ENCODE data around the gene SCIN.
A peak's percentile ranks its signal among the peaks of the same experiment; 100 is the strongest.
"Not testable (repeated sequence)": the region's sequence is repeated elsewhere in the genome, so short reads cannot be mapped to it uniquely, and the experiment has no call there.

The SCIN gene

DNA sequence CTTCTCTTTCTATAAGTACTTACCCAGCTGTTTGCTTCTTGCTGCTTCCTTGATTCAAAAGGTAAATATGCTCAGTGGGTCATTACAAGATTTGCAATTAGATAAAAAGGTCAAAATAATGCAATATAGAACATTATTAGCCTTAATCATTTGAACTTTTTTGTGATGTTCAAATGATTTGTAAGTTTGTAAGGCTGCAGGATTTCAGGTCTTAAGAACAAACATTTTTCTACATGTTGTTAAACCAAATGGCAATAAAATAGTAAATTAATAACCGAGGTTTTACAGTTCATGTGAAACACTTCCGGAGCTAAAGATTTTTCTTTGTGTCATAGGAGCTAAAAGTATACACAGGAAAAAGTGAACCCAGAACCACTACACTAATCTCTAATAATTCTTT, 16.2 kb upstream of the SCIN start:
- Mint-ChIP-seq H3K4me3 (no peak overlapping the region), H3K9me3 (peaks cover 16% of the 10 kb centered on the region), H3K27ac (no peak overlapping the region), H3K27me3 (no peaks in the 10 kb centered on the region), H3K4me1 (ENCODE audit: low read depth) (no peaks in the 10 kb centered on the region), H3K36me3 (ENCODE audit: low read depth) (no peaks in the 10 kb centered on the region)
- intact Hi-C loops (cut with micrococcal nuclease), result no loop called here

DNA sequence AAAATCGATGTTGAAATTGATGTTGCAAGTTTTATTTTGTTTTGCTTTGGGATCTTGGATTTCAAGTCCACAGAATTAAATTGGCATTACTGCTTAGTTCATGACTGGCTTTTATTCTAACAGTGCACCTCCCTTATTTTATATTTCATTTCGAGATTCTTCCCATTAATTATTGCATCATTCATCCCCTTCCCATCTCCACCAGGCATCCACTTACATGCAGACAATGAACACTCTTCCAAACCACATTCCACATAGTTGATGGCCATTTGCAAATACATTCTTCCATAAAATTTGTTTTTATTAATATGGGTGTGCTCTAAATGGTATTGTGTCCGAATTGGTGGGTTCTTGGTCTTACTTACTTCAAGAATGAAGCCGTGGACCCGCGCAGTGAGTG, 15.6 kb upstream of the SCIN start:
- intact Hi-C loops (cut with micrococcal nuclease), result no loop called here
- H3K36me3 Mint-ChIP-seq (ENCODE audit: low read depth), result no peaks in the 10 kb centered on the region
- no peaks in the 10 kb centered on the region for H3K4me1 Mint-ChIP-seq (ENCODE audit: low read depth)
- no peaks in the 10 kb centered on the region for H3K27me3 Mint-ChIP-seq
- no peak overlapping the region for H3K4me3 Mint-ChIP-seq
- H3K9me3 Mint-ChIP-seq, result peaks cover 16% of the 10 kb centered on the region
- no peak overlapping the region for H3K27ac Mint-ChIP-seq

DNA sequence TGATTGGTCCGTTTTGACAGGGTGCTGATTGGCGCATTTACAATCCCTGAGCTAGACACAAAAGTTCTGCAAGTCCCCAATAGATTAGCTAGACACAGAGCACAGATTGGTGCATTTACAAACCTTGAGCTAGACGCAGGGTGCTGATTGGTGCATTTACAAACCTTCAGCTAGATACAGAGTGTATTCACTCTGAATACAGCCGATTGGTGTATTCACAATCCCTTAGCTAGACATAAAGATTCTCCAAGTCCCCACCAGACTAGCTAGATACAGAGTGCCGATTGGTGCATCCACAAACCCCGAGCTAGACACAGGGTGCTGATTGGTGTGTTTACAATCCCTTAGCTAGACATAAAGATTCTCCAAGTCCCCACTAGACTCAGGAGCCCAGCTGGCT, 14.8 kb upstream of the SCIN start:
- H3K27me3 Mint-ChIP-seq; H3K4me1 Mint-ChIP-seq (ENCODE audit: low read depth); H3K36me3 Mint-ChIP-seq (ENCODE audit: low read depth); H3K4me3 Mint-ChIP-seq; H3K27ac Mint-ChIP-seq; intact Hi-C loops (cut with micrococcal nuclease): not testable (repeated sequence)
- H3K9me3 Mint-ChIP-seq, result peaks cover 16% of the 10 kb centered on the region

DNA sequence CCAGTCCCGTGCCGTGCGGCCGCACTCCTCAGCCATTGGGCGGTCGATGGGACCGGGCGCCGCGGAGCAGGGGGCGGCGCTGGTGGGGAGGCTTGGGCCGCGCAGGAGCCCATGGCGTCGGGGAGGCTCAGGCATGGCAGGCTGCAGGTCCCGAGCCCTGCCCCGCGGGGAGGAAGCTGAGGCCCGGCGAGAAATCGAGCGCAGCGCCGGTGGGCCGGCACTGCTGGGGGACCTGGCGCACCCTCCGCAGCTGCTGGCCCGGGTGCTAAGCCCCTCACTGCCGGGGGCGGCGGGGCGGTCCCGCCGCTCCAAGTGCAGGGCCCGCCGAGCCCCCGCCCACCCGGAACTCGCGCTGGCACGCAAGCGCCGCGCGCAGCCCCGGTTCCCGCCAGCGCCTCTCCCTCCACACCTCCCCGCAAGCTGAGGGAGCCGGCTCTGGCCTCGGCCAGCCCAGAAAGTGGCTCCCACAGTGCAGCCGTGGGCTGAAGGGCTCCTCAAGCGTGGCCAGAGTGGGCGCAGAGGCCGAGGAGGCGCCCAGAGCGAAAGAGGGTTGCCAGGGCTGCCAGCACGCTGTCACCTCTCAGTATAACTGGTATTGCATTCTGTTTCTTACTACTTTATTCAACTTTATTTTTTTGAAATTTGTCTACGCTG, 14.3 kb upstream of the SCIN start:
- peaks cover 16% of the 10 kb centered on the region for H3K9me3 Mint-ChIP-seq
- H3K36me3 Mint-ChIP-seq (ENCODE audit: low read depth); H3K27ac Mint-ChIP-seq; H3K4me3 Mint-ChIP-seq; intact Hi-C loops (cut with micrococcal nuclease); H3K27me3 Mint-ChIP-seq; H3K4me1 Mint-ChIP-seq (ENCODE audit: low read depth): not testable (repeated sequence)

DNA sequence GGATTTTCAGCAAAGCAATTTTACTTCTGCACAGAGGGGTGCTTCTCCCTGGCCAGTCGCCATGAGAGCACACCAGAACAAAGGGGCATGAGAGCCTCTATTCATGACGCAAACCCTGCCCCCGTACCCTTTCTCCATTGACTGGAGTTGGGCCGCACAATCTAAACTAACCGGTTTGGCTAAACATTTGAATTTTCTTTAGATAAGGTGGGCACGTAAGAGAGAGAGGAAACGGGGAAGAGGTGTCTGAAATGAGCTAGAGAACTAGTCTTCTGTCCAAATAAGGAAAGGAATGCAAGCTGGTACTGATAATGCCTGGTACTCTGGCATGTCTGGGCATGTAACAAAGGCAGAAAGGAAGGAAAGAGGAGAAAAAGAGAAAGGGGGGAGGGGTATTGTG, 13.2 kb upstream of the SCIN start:
- H3K9me3 Mint-ChIP-seq, result peaks cover 16% of the 10 kb centered on the region
- H3K4me1 Mint-ChIP-seq (ENCODE audit: low read depth), result no peaks in the 10 kb centered on the region
- intact Hi-C loops (cut with micrococcal nuclease), result no loop called here

DNA sequence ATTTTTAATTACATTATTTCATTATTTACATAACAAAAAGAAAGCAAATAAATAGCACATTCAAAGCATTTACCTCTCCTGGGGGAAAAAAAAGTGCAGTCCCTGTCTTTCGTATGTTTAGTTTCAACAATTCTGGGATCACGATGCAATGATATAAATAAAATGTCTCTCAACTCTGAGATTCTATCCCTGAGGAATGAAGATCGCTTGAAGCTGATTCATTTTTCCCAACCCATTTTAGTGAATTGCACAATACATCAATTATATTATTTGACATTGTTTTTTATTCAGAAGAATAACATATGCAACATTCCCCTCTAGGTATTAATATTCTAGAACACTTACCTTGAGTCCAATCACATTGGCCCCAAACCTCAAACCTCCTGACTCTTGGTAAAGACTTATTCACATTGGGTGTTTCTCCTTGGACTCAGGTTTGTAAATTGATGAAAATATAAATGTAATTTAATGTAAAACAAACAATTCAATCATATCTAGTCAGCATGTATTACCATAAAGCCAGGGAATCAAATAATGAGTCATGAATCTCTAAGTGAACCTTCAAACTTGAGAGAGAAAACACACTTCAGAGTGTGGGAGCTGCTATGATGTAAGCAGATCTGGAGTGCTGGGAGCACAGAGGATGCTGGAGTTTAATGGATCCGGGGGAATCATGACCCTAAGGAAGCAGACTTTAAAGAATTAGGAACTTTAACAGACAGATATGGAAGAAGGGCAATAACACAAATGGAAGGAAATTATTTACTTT, 5.3 kb upstream of the SCIN start:
- Mint-ChIP-seq H3K27ac (no peak overlapping the region), H3K27me3 (peaks cover 15% of the 10 kb centered on the region), H3K4me3 (no peak overlapping the region), H3K36me3 (ENCODE audit: low read depth) (no peaks in the 10 kb centered on the region), H3K9me3 (no peaks in the 10 kb centered on the region), H3K4me1 (ENCODE audit: low read depth) (peaks cover 4% of the 10 kb centered on the region)
- intact Hi-C loops (cut with micrococcal nuclease), result no loop called here

More for the DNA sequence above, 13.2 kb upstream of the SCIN start:
- Mint-ChIP-seq H3K36me3 (ENCODE audit: low read depth) (no peaks in the 10 kb centered on the region), H3K27ac (no peak overlapping the region), H3K27me3 (no peaks in the 10 kb centered on the region), H3K4me3 (no peak overlapping the region)

DNA sequence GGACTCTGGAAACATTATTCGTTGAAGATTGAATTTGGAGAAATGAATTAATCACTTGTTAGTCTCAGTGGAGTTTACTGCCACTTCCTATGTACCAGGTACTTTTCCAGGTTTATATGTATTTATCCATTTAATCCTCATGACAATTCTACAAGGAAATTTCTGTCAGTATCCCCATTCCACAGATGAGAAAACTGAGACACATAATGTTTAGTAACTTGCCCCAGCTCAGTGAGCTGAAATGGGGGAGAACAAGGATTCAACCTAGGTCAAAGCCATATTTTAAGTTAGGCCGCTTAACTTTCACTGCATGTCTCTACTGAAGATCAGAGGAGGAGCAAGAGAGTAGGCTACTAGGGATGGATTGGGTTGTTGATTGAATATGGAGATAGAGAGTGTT, 4.6 kb upstream of the SCIN start:
- H3K9me3 Mint-ChIP-seq, result no peaks in the 10 kb centered on the region
- intact Hi-C loops (cut with micrococcal nuclease), result no loop called here
- no peak overlapping the region for H3K4me3 Mint-ChIP-seq
- H3K27ac Mint-ChIP-seq, result no peak overlapping the region
- H3K4me1 Mint-ChIP-seq (ENCODE audit: low read depth), result peaks cover 10% of the 10 kb centered on the region
- H3K36me3 Mint-ChIP-seq (ENCODE audit: low read depth), result no peaks in the 10 kb centered on the region
- peaks cover 22% of the 10 kb centered on the region for H3K27me3 Mint-ChIP-seq

DNA sequence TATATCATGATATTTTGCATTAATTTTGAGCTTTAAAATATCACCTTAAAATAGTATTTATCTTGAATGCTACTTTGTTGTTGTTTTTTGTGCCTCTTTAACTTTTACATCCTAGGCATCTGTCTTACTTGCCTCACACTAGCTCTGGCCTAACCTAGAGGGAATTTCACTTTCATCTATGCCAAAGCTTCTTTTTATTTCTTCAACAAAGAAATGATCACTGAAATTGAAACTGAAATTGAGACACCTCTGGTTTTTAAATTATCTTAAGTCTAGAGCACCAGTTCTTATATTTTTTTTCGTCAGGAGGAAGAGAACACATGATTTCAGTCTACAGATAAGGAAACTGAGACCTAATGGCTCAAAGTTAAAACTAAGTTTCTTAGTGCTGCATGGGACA, 3.5 kb upstream of the SCIN start:
- intact Hi-C loops (cut with micrococcal nuclease), result no loop called here
- no peaks in the 10 kb centered on the region for H3K36me3 Mint-ChIP-seq (ENCODE audit: low read depth)
- H3K4me3 Mint-ChIP-seq, result no peak overlapping the region
- H3K27ac Mint-ChIP-seq, result no peak overlapping the region
- no peaks in the 10 kb centered on the region for H3K9me3 Mint-ChIP-seq
- H3K27me3 Mint-ChIP-seq, result peaks cover 31% of the 10 kb centered on the region
- H3K4me1 Mint-ChIP-seq (ENCODE audit: low read depth), result peaks cover 16% of the 10 kb centered on the region

DNA sequence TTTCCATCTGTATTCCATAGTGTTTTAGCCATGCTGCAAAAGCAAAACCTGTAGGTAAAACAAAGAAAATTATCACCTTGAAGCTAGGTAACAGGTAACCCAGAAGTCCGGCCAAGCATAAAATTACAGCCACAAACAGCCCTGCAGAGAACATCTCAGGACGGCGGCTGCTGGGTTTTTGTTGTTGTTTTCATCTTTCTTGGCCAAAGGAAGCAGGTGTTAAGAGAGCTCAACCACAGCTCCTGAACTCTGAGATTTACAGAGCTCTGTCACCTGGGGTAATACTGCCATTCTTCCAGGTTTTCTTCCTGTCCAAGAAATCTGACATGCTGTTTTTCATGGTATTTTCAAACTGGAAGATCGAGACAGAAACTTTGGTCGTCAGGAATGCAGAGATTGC, 847 bp upstream of the SCIN start:
- Mint-ChIP-seq H3K27me3 (peaks cover 31% of the 10 kb centered on the region), H3K36me3 (ENCODE audit: low read depth) (no peaks in the 10 kb centered on the region), H3K4me3 (no peak overlapping the region), H3K27ac (no peak overlapping the region), H3K4me1 (ENCODE audit: low read depth) (peaks cover 28% of the 10 kb centered on the region), H3K9me3 (no peaks in the 10 kb centered on the region)
- intact Hi-C loops (cut with micrococcal nuclease), result no loop called here

DNA sequence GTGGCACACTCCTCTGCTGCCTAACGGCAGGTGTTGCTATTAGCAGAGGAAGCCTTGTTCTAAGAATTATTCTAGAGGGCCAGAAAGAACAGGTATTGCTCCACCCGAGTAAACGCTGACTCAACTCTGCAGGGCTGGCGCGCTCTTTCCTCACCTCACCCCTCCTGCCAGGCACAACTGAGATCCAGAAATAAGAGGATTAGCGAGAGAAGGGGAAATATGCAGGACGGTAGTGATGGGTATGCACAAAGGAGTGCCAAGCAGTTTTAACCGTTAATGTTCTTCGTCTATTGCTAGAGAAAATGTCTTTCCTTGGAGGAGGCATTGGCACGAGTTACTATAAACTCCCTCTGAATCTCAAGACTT, 369 bp upstream of the SCIN start:
- intact Hi-C loops (cut with micrococcal nuclease), result no loop called here
- Mint-ChIP-seq H3K36me3 (ENCODE audit: low read depth) (no peaks in the 10 kb centered on the region), H3K4me3 (peak overlapping the region; percentile 73), H3K27me3 (peaks cover 31% of the 10 kb centered on the region), H3K4me1 (ENCODE audit: low read depth) (peaks cover 28% of the 10 kb centered on the region), H3K27ac (no peak overlapping the region), H3K9me3 (no peaks in the 10 kb centered on the region)

DNA sequence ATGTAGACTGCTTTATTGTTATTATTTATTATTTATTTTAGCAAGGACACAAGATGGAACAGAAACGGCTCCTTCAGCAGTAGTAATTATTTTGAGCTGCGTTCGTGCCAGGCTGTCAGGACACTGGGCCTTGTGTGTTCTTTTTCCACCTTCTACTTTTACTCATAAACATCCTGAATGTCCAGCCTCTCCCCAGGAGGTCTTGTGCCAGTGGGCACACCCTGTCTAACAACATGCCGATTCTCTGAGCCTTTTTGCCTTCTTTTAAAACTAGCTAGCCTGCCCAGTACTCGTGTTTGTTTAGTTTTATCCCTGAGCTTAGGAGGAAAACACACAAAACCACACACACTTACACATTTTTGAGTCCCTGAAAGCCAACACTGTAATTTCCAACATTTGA, 1.2 kb downstream of the SCIN start:
- Mint-ChIP-seq H3K36me3 (ENCODE audit: low read depth) (no peaks in the 10 kb centered on the region), H3K27me3 (peaks cover 31% of the 10 kb centered on the region), H3K4me3 (no peak overlapping the region), H3K4me1 (ENCODE audit: low read depth) (peaks cover 28% of the 10 kb centered on the region), H3K9me3 (no peaks in the 10 kb centered on the region), H3K27ac (no peak overlapping the region)
- intact Hi-C loops (cut with micrococcal nuclease), result no loop called here

DNA sequence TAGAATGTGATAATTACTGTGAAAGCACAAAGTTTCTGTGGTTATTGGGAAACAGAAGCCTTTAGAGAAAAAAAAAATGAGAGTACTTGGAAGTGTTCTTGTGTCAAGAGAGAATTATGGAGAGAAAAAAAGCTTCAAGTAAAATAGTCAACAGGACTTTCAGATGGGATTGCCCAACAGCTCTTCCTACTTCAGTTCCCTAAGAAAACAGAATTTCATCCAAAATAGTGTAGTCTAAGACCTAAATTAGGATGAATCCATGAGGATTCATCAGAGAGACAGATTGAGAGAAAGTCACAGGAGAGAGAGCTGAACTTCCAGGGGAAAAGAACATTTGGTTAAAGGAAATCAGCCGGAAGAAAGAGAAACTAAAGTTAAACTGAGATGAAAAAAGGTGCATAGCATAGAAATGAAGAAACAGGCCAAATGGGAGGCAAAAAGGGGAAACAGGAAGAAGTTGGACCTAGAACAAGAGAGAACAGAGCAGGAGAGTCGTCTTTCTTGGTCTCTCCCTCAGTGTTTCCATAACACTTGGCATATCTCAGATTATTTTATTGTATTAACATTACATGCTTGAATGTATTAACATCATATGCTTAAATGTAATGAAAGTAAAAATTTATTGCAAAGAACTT, 2.5 kb downstream of the SCIN start:
- no peaks in the 10 kb centered on the region for H3K36me3 Mint-ChIP-seq (ENCODE audit: low read depth)
- peaks cover 28% of the 10 kb centered on the region for H3K4me1 Mint-ChIP-seq (ENCODE audit: low read depth)
- peaks cover 31% of the 10 kb centered on the region for H3K27me3 Mint-ChIP-seq
- intact Hi-C loops (cut with micrococcal nuclease), result no loop called here
- no peak overlapping the region for H3K4me3 Mint-ChIP-seq
- H3K9me3 Mint-ChIP-seq, result no peaks in the 10 kb centered on the region
- no peak overlapping the region for H3K27ac Mint-ChIP-seq

DNA sequence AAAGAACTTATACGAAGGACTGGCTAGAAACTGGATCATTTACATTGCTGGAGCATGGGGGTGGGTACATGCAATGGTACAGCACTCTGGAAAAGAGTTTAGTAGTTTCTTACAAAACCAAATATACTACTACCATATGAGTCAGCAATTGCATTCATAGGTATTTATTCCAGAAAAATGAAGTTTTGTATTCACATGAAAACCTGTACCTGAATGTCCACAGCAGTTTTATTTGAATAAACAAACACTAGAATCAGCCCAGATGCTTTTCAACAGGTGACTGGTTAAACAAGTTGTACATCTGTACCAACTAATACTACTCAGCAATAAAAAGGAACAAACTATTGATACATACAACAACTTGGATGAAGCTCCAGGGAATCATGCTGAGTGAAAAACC, 3.4 kb downstream of the SCIN start:
- Mint-ChIP-seq H3K4me1 (ENCODE audit: low read depth) (peaks cover 28% of the 10 kb centered on the region), H3K9me3 (no peaks in the 10 kb centered on the region), H3K36me3 (ENCODE audit: low read depth) (no peaks in the 10 kb centered on the region), H3K27ac (no peak overlapping the region), H3K4me3 (no peak overlapping the region), H3K27me3 (peaks cover 26% of the 10 kb centered on the region)
- intact Hi-C loops (cut with micrococcal nuclease), result no loop called here

DNA sequence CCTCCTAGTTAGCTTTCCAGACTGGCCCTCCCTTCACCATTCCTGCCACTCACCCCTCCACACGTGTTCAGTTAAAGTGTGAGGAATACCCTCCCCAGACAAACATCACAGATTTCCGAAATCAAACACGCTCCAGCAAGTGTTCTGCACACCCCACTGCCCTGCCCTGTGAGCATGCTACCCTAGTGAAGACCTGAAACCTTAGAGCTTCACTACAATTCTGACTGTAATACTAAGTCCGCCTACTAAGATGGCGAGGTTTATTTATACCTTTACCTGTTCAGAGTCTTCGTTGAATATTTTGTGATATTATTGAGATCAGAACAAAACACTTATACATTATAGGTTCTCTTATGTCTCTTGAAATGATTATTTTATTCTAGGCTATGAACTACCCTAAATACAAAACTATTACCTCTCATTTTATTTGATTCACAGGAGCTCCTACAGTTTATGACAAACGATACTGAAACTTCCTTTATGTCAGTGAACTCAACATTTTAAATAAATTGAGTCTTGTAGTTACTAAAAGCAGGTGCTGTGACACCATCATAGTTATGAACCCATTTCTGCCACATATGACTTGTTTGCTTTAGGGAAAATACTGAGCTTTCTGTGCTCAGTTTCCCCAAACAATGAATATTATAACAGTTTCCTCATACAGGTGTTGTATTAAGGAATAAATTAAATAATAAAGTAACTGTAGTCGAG, 8.6 kb downstream of the SCIN start:
- Mint-ChIP-seq H3K9me3 (no peaks in the 10 kb centered on the region), H3K4me3 (no peak overlapping the region), H3K4me1 (ENCODE audit: low read depth) (peaks cover 6% of the 10 kb centered on the region), H3K27me3 (no peaks in the 10 kb centered on the region), H3K27ac (no peak overlapping the region), H3K36me3 (ENCODE audit: low read depth) (no peaks in the 10 kb centered on the region)
- intact Hi-C loops (cut with micrococcal nuclease), result no loop called here

Measured in dendritic cell treated with granulocyte-macrophage colony-stimulating factor and Interleukin-4, amounts not matched to agents 40 ng/mL and 50 ng/mL, for 4 days (primary cell).